ENCODE data around the gene CELF1. TPM values are rescaled to one million over a fixed set of nuclear protein-coding genes. Genes with fewer than 3 reads are reported as not detected.

Gene CELF1
- total and polyA plus RNA-seq, 9 of the 15 experiments (the other 6 are each of a cell fraction or from before 2014, with no cell fraction given), result 11.3 to 142 (median 77.4) TPM

DNA sequence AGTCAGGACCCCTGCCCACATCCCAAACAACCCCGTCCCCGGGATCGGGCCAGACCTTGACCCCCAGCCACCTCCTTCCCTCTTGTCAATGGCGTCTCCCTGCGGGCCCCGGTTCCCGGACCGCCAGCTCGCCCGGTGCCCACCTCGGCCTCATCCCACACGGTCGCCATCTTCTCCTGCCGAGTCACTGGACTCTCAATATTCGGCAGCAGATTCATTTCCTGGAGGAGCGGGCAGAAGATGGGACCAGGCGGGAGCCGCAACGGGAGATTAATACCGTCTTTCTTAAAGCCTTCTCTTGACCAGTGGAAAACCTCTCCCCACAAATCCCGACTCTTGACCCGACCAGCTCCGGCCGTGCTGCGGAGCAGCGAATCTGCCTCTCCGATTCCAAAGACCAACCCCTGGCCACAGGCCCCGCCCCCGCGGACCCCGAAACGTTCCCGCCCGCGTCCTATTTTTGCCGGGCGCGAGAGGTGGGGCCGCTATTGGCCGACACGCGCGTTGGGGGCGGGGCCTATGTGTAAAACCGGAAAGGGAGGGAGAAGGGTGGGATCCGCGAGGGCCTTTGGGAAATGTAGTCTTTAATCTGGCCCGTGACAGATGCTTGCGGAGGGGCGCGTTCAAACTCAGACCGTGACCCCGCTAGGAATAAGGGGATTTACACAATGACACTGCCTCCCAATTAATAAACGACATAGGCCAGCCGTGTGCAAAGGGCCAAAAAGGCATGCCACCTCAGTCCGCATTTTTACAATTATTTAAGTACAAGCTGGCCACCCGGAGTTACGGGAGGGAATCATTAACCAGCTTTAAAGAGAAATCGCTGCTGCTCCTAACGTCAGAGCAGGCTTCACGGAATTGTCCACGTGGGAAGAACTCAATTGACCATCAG is 126.6 kb downstream of the CELF1 start, which contains the start of gene PSMC3 (continued):
- TF ChIP-seq, protein P1, sequence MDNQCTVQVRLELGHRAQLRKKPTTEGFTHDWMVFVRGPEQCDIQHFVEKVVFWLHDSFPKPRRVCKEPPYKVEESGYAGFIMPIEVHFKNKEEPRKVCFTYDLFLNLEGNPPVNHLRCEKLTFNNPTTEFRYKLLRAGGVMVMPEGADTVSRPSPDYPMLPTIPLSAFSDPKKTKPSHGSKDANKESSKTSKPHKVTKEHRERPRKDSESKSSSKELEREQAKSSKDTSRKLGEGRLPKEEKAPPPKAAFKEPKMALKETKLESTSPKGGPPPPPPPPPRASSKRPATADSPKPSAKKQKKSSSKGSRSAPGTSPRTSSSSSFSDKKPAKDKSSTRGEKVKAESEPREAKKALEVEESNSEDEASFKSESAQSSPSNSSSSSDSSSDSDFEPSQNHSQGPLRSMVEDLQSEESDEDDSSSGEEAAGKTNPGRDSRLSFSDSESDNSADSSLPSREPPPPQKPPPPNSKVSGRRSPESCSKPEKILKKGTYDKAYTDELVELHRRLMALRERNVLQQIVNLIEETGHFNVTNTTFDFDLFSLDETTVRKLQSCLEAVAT (IDR thresholded peaks at IDR 0.05), result 0 out of 4 replicates have a peak, but pooled peaks of 1 of the 2 experiments have one; percentile 47
- TF ChIP-seq, protein P2, sequence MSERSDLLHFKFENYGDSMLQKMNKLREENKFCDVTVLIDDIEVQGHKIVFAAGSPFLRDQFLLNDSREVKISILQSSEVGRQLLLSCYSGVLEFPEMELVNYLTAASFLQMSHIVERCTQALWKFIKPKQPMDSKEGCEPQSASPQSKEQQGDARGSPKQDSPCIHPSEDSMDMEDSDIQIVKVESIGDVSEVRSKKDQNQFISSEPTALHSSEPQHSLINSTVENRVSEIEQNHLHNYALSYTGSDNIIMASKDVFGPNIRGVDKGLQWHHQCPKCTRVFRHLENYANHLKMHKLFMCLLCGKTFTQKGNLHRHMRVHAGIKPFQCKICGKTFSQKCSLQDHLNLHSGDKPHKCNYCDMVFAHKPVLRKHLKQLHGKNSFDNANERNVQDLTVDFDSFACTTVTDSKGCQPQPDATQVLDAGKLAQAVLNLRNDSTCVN (CRISPR knock-in tag; IDR thresholded peaks at IDR 0.05), result no peak
- peak; percentile 68 for TF ChIP-seq SMAD1 (IDR thresholded peaks at IDR 0.05; ENCODE audit: low read depth, low read length, partially characterized antibody)
- TF ChIP-seq OTX1 (CRISPR knock-in tag; IDR thresholded peaks at IDR 0.05), result peak; percentile 71; the same call in 1 of the 2 replicates
- TF ChIP-seq ZKSCAN1 (IDR thresholded peaks at IDR 0.05; ENCODE audit: low read depth, low read length), result peak; percentile 28; the same call in 1 of the 2 replicates
- TF ChIP-seq SMAD2 (IDR thresholded peaks at IDR 0.05; ENCODE audit: low read depth, low read length), result no peak
- peak; percentile 99 for TF ChIP-seq TAF7 (tag; IDR thresholded peaks at IDR 0.05)
- TF ChIP-seq, protein P3, sequence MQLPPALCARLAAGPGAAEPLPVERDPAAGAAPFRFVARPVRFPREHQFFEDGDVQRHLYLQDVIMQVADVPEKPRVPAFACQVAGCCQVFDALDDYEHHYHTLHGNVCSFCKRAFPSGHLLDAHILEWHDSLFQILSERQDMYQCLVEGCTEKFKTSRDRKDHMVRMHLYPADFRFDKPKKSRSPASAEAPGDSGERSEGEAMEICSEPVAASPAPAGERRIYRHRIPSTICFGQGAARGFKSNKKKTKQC (CRISPR knock-in tag; IDR thresholded peaks at IDR 0.05), result peak; percentile 57; the same call in 1 of the 2 replicates
- TF ChIP-seq HDGF (IDR thresholded peaks at IDR 0.05), result no peak
- no peak for TF ChIP-seq ZNF77 (CRISPR knock-in tag; IDR thresholded peaks at IDR 0.05)
- TF ChIP-seq YBX1 (IDR thresholded peaks at IDR 0.05), result no peak
- no peak; the same call in 1 of the 2 replicates for TF ChIP-seq BCOR (IDR thresholded peaks at IDR 0.05)
- TF ChIP-seq, protein P4, sequence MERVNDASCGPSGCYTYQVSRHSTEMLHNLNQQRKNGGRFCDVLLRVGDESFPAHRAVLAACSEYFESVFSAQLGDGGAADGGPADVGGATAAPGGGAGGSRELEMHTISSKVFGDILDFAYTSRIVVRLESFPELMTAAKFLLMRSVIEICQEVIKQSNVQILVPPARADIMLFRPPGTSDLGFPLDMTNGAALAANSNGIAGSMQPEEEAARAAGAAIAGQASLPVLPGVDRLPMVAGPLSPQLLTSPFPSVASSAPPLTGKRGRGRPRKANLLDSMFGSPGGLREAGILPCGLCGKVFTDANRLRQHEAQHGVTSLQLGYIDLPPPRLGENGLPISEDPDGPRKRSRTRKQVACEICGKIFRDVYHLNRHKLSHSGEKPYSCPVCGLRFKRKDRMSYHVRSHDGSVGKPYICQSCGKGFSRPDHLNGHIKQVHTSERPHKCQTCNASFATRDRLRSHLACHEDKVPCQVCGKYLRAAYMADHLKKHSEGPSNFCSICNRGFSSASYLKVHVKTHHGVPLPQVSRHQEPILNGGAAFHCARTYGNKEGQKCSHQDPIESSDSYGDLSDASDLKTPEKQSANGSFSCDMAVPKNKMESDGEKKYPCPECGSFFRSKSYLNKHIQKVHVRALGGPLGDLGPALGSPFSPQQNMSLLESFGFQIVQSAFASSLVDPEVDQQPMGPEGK (CRISPR knock-in tag; IDR thresholded peaks at IDR 0.05; ENCODE audit: borderline replicate concordance), result no peak
- peak; percentile 94 for TF ChIP-seq SIN3B (IDR thresholded peaks at IDR 0.05; ENCODE audit: low read depth)
- TF ChIP-seq ZNF140 (CRISPR knock-in tag; IDR thresholded peaks at IDR 0.05), result no peak
- TF ChIP-seq SLC30A9 (CRISPR knock-in tag; IDR thresholded peaks at IDR 0.05), result no peak
- TF ChIP-seq ZKSCAN8 (CRISPR knock-in tag; IDR thresholded peaks at IDR 0.05), result no peak
- TF ChIP-seq, protein P5, sequence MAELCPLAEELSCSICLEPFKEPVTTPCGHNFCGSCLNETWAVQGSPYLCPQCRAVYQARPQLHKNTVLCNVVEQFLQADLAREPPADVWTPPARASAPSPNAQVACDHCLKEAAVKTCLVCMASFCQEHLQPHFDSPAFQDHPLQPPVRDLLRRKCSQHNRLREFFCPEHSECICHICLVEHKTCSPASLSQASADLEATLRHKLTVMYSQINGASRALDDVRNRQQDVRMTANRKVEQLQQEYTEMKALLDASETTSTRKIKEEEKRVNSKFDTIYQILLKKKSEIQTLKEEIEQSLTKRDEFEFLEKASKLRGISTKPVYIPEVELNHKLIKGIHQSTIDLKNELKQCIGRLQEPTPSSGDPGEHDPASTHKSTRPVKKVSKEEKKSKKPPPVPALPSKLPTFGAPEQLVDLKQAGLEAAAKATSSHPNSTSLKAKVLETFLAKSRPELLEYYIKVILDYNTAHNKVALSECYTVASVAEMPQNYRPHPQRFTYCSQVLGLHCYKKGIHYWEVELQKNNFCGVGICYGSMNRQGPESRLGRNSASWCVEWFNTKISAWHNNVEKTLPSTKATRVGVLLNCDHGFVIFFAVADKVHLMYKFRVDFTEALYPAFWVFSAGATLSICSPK (IDR thresholded peaks at IDR 0.05; ENCODE audit: borderline replicate concordance), result 0 out of 2 replicates have a peak, but pooled peaks have one; percentile 52
- TF ChIP-seq, protein P6, sequence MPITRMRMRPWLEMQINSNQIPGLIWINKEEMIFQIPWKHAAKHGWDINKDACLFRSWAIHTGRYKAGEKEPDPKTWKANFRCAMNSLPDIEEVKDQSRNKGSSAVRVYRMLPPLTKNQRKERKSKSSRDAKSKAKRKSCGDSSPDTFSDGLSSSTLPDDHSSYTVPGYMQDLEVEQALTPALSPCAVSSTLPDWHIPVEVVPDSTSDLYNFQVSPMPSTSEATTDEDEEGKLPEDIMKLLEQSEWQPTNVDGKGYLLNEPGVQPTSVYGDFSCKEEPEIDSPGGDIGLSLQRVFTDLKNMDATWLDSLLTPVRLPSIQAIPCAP (CRISPR knock-in tag; IDR thresholded peaks at IDR 0.05; ENCODE audit: borderline replicate concordance), result no peak
